ENCODE results near the gene VAC14.

Gene VAC14

GRCh38 chr16:70730944-70731343 is 70.0 kb downstream of the VAC14 start:
- Histone ChIP-seq H3K4me3 (ENCODE audit: low read depth, low read length) (no peak overlapping the region), H3K4me1 (ENCODE audit: control insufficient read depth, insufficient read depth, low read length) (no peaks in the 10 kb centered on the region), H3K36me3 (ENCODE audit: control insufficient read depth in 2 of 2, insufficient read depth in 1 of 2, low read length in 2 of 2) (peaks cover 0 to 7% of the 10 kb centered on the region in 2 experiments; a peak in 1 of 3 replicates), H3K9me3 (ENCODE audit: control insufficient read depth, insufficient read depth, low read depth, low read length) (no peaks in the 10 kb centered on the region), H3K27ac (ENCODE audit: extremely low read depth, low read depth, low read length) (no peak overlapping the region)
- ChIA-PET POLR2A (interaction anchor here (0.7 kb wide), 1 partner anchor 307 kb away, joined by 4 read pairs; no protein-coding TSS in a partner anchor), CTCF (interaction anchor here (0.5 kb wide), 1 partner anchor 76 kb away, joined by 3 read pairs; no protein-coding TSS in a partner anchor)
- TF ChIP-seq ZNF266 (tag by site-specific recombination; IDR thresholded peaks at IDR 0.05; ENCODE audit: low read depth) (no peak), YY1 (tag by site-specific recombination; IDR thresholded peaks at IDR 0.05) (no peak), ZNF791 (tag by site-specific recombination; IDR thresholded peaks at IDR 0.05) (no peak), ZNF350 (tag by site-specific recombination; IDR thresholded peaks at IDR 0.05) (no peak), ZNF274 (IDR thresholded peaks at IDR 0.05; ENCODE audit: low read length) (no peak), ZNF274 (tag by site-specific recombination; IDR thresholded peaks at IDR 0.05; ENCODE audit: borderline replicate concordance) (no peak), ZNF114 (tag by site-specific recombination; IDR thresholded peaks at IDR 0.05) (no peak), MZF1 (tag by site-specific recombination; IDR thresholded peaks at IDR 0.05; ENCODE audit: borderline replicate concordance) (no peak), ZNF600 (tag by site-specific recombination; IDR thresholded peaks at IDR 0.05) (no peak)
- TF ChIP-seq, protein P1, sequence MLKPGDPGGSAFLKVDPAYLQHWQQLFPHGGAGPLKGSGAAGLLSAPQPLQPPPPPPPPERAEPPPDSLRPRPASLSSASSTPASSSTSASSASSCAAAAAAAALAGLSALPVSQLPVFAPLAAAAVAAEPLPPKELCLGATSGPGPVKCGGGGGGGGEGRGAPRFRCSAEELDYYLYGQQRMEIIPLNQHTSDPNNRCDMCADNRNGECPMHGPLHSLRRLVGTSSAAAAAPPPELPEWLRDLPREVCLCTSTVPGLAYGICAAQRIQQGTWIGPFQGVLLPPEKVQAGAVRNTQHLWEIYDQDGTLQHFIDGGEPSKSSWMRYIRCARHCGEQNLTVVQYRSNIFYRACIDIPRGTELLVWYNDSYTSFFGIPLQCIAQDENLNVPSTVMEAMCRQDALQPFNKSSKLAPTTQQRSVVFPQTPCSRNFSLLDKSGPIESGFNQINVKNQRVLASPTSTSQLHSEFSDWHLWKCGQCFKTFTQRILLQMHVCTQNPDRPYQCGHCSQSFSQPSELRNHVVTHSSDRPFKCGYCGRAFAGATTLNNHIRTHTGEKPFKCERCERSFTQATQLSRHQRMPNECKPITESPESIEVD (tag by site-specific recombination; IDR thresholded peaks at IDR 0.05) = no peak
- TF ChIP-seq, protein P2, sequence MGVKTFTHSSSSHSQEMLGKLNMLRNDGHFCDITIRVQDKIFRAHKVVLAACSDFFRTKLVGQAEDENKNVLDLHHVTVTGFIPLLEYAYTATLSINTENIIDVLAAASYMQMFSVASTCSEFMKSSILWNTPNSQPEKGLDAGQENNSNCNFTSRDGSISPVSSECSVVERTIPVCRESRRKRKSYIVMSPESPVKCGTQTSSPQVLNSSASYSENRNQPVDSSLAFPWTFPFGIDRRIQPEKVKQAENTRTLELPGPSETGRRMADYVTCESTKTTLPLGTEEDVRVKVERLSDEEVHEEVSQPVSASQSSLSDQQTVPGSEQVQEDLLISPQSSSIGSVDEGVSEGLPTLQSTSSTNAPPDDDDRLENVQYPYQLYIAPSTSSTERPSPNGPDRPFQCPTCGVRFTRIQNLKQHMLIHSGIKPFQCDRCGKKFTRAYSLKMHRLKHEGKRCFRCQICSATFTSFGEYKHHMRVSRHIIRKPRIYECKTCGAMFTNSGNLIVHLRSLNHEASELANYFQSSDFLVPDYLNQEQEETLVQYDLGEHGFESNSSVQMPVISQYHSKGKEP (tag by site-specific recombination; IDR thresholded peaks at IDR 0.05) = no peak

DNA sequence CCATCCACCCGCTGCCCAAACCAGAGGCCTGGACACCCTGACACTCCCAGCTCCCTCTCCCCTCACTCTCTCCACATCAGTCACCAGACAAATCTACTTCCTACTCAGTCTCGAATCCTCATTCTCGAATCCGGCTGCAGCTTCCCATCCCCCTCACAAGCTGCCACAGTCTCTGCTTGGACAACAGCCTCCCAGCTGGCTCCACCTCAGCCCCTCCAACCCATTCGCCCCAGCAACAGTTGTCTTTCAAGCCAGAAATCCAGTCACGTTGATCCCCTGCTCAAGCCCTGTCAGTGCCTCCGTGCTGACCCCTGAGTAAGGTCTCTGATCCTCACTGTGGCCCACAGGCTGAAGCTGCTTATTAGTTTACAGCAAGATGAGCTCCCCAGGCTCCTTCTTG is 70.9 kb downstream of the VAC14 start:
- Histone ChIP-seq H3K4me1 (ENCODE audit: control insufficient read depth, insufficient read depth, low read length) (no peaks in the 10 kb centered on the region), H3K9me3 (ENCODE audit: control insufficient read depth, insufficient read depth, low read depth, low read length) (no peaks in the 10 kb centered on the region), H3K27ac (ENCODE audit: extremely low read depth, low read depth, low read length) (no peak overlapping the region), H3K4me3 (ENCODE audit: low read depth, low read length) (no peak overlapping the region), H3K36me3 (ENCODE audit: control insufficient read depth in 2 of 2, insufficient read depth in 1 of 2, low read length in 2 of 2) (peaks cover 0 to 7% of the 10 kb centered on the region in 2 experiments; a peak in 1 of 3 replicates)
- TF ChIP-seq ZNF670 (tag by site-specific recombination; IDR thresholded peaks at IDR 0.05; ENCODE audit: low read depth) (no peak), ZNF169 (tag by site-specific recombination; IDR thresholded peaks at IDR 0.05) (no peak), ZNF555 (tag by site-specific recombination; conservative IDR thresholded peaks at IDR 0.05) (no peak), SCRT2 (tag by site-specific recombination; IDR thresholded peaks at IDR 0.05) (peak; percentile 27; the same call in 1 of the 2 replicates), ZNF658 (tag by site-specific recombination; IDR thresholded peaks at IDR 0.05) (no peak)
- CTCF ChIA-PET = interaction anchor here (0.6 kb wide), 1 partner anchor 306 kb away, joined by 3 read pairs; no protein-coding TSS in a partner anchor
- POLR2A ChIA-PET = no interaction called here

GRCh38 chr16:70729292-70729691 is 71.7 kb downstream of the VAC14 start:
- no peak overlapping the region for H3K27ac ChIP-seq (ENCODE audit: extremely low read depth, low read depth, low read length)
- H3K4me3 ChIP-seq (ENCODE audit: low read depth, low read length) = no peak overlapping the region
- POLR2A ChIA-PET = no interaction called here
- TF ChIP-seq GFI1B (tag by site-specific recombination; IDR thresholded peaks at IDR 0.05) (no peak), ZNF37A (tag by site-specific recombination; IDR thresholded peaks at IDR 0.05) (no peak), ZNF621 (tag by site-specific recombination; IDR thresholded peaks at IDR 0.05) (no peak), ZNF184 (tag by site-specific recombination; IDR thresholded peaks at IDR 0.05) (no peak), ZNF548 (tag by site-specific recombination; IDR thresholded peaks at IDR 0.05) (no peak), ZNF280D (tag by site-specific recombination; IDR thresholded peaks at IDR 0.05) (no peak), ZNF138 (tag by site-specific recombination; IDR thresholded peaks at IDR 0.05; ENCODE audit: borderline replicate concordance) (no peak), ZNF624 (tag by site-specific recombination; IDR thresholded peaks at IDR 0.05) (no peak)
- H3K36me3 ChIP-seq (ENCODE audit: control insufficient read depth in 2 of 2, insufficient read depth in 1 of 2, low read length in 2 of 2) = peaks cover 0 to 7% of the 10 kb centered on the region in 2 experiments; a peak in 1 of 3 replicates
- H3K9me3 ChIP-seq (ENCODE audit: control insufficient read depth, insufficient read depth, low read depth, low read length) = no peaks in the 10 kb centered on the region
- H3K4me1 ChIP-seq (ENCODE audit: control insufficient read depth, insufficient read depth, low read length) = no peaks in the 10 kb centered on the region
- CTCF ChIA-PET = no interaction called here

All from HEK293 (cell line).